ENCODE results near the gene ZMYND19. TPM values are rescaled to one million over a fixed set of nuclear protein-coding genes. Genes with fewer than 3 reads are reported as not detected.

The ZMYND19 gene
- total RNA-seq, 1 experiment from 2014 or later: 79.2 TPM

GRCh38 chr9:137602661-137603060, 12.3 kb upstream of the ZMYND19 start:
- peaks cover 29% of the 10 kb centered on the region for H3K27me3 Mint-ChIP-seq (ENCODE audit: low read depth)
- no peak overlapping the region for H3T11ph ChIP-seq (ENCODE audit: low read length)
- peaks cover 7% of the 10 kb centered on the region for H3K23me2 ChIP-seq (ENCODE audit: insufficient read length, low read depth, low read length, poor library complexity, severe bottlenecking)
- no peaks in the 10 kb centered on the region for H3K79me2 ChIP-seq (ENCODE audit: insufficient read depth, low read length)
- no peak overlapping the region for H2BK5ac ChIP-seq (ENCODE audit: insufficient read length, low read length)
- H3K9ac ChIP-seq (ENCODE audit: extremely low read depth, insufficient read length, low read length): no peak overlapping the region
- no peak overlapping the region for H2BK15ac ChIP-seq (ENCODE audit: low read depth, low read length)
- no peak overlapping the region for H4K8ac ChIP-seq (replicated peaks; ENCODE audit: insufficient read length, low read depth, low read length)
- no peak overlapping the region for H4K91ac ChIP-seq (ENCODE audit: insufficient read length, low read depth, low read length)
- no CpG with 5 or more reads among the region's 3 CpGs for WGBS (ENCODE audit: extremely low coverage, insufficient read length, low lambda C conversion rate)
- peak; percentile 32; the same call in 2 of the 3 replicates for TF ChIP-seq CTCF (conservative IDR thresholded peaks at IDR 0.05)
- H3K56ac ChIP-seq (ENCODE audit: insufficient read length, low read depth, low read length): no peak overlapping the region
- no peak overlapping the region for H2AFZ ChIP-seq (ENCODE audit: low read length)
- peaks cover 19 to 34% of the 10 kb centered on the region in 2 experiments for H3K4me1 Mint-ChIP-seq
- no peaks in the 10 kb centered on the region; the same call in 1 of the 2 replicates for H3K27me3 ChIP-seq (ENCODE audit: insufficient read depth, low read length)
- H2BK120ac ChIP-seq (ENCODE audit: low read depth, low read length, poor library complexity, severe bottlenecking): no peak overlapping the region
- H3K27ac ChIP-seq (ENCODE audit: insufficient read length, low read depth, low read length): no peak overlapping the region
- peak overlapping the region in 1 of 3 experiments; percentile 5; a peak in 2 of 7 replicates for H3K27ac Mint-ChIP-seq
- no peak overlapping the region for H2BK20ac ChIP-seq (ENCODE audit: low read depth, low read length, poor library complexity, severe bottlenecking)
- no peak overlapping the region for H3K23ac ChIP-seq (ENCODE audit: insufficient read length, low read depth, low read length)
- no peaks in the 10 kb centered on the region for H4K20me1 ChIP-seq (ENCODE audit: control insufficient read depth, insufficient read depth, insufficient read length)
- H3K4ac ChIP-seq (ENCODE audit: low read depth, low read length): no peak overlapping the region
- no peak overlapping the region for H3K4me2 ChIP-seq (ENCODE audit: insufficient read depth, insufficient read length, low read length)
- no peaks in the 10 kb centered on the region for H3K9me3 Mint-ChIP-seq
- H2BK12ac ChIP-seq (ENCODE audit: insufficient read length, low read depth, low read length): no peak overlapping the region
- H3K4me1 ChIP-seq (ENCODE audit: insufficient read depth, low read length): no peaks in the 10 kb centered on the region; the same call in 1 of the 2 replicates
- no peak overlapping the region for H3K14ac ChIP-seq (ENCODE audit: insufficient read depth, low read length)
- 0 out of 5 replicates have a peak overlapping the region, but pooled peaks of 1 of the 2 experiments have one; percentile 27 for H3K4me3 Mint-ChIP-seq
- H3K79me1 ChIP-seq (ENCODE audit: insufficient read depth, low read depth, low read length, poor library complexity, severe bottlenecking): no peaks in the 10 kb centered on the region
- DNase-seq: no peak
- no peak overlapping the region for H2AK5ac ChIP-seq (ENCODE audit: insufficient read length, low read length)
- H3K18ac ChIP-seq (ENCODE audit: insufficient read length, low read depth, low read length): no peak overlapping the region
- H3K36me3 Mint-ChIP-seq (ENCODE audit: insufficient read depth in 1 of 3, low read depth in 3 of 3): no peaks in the 10 kb centered on the region; a peak in 1 of 7 replicates
- H4K5ac ChIP-seq (ENCODE audit: insufficient read length, low read depth, low read length): no peak overlapping the region
- H3K9me3 ChIP-seq (ENCODE audit: control insufficient read depth, low read depth, low read length): no peaks in the 10 kb centered on the region

Measured in H9 (cell line).